Smooth muscle cell of bladder (primary cell): ENCODE measurements around the gene MAG. TPM values are rescaled to one million over a fixed set of nuclear protein-coding genes. Genes with fewer than 3 reads are reported as not detected.

Experiments used
- total RNA-seq: library from RNA; depleted of rRNA; stranded (reverse); fragments of >200 nt; gene quantifications from 2 replicates; pipeline ENCODE4 v1.2.3, GENCODE V29; 2014

The MAG gene
- total RNA-seq, result not detected in 2 replicates

GRCh38 chr19:35291916-35292315 lies at the start of gene MAG:
Gene MAG (plus strand): TSS chr19:35292161. CDS start chr19:35295409, 3,248 bp downstream.

GRCh38 chr19:35248310-35249145 lies 43.4 kb upstream of the MAG start, which contains the start of gene LSR:
Gene LSR (plus strand): TSS chr19:35249002. CDS start chr19:35249023, 21 bp downstream.

GRCh38 chr19:35268536-35269437 lies 23.2 kb upstream of the MAG start, which contains the start of gene USF2:
Gene USF2 (plus strand): TSS chr19:35268962. CDS start chr19:35269102, 140 bp downstream.

GRCh38 chr19:35328851-35329285 lies 36.9 kb downstream of the MAG start, which contains the start of gene CD22:
Gene CD22 (plus strand): TSS chr19:35329187. CDS start chr19:35332041, 2,854 bp downstream.

GRCh38 chr19:35347171-35347929 lies 55.4 kb downstream of the MAG start, which contains the start of gene FFAR1:
Gene FFAR1 (plus strand): TSS chr19:35347902. CDS start chr19:35351552, 3,650 bp downstream.

GRCh38 chr19:35357867-35358573 lies 66.1 kb downstream of the MAG start, which contains the start of gene FFAR3:
Gene FFAR3 (plus strand): TSS chr19:35358460. CDS start chr19:35358891, 431 bp downstream.

Other genes with a start within 250 kb of the MAG start
- 0.37 TPM in 1 of 2 replicates, not detected in the other for gene FXYD3, start 176.3 kb upstream of the MAG start, total RNA-seq
- gene LGI4, start 157.1 kb upstream of the MAG start, total RNA-seq, result 0.28 and 0.46 TPM in 2 replicates
- 2.4 and 2.6 TPM in 2 replicates for gene FXYD1, start 153.3 kb upstream of the MAG start, total RNA-seq
- gene FXYD7, start 148.9 kb upstream of the MAG start, total RNA-seq, result not detected in 2 replicates
- gene FXYD5, start 137.4 kb upstream of the MAG start, total RNA-seq, result 24.1 and 24.6 TPM in 2 replicates
- not detected in 2 replicates for gene FAM187B, start 63.4 kb upstream of the MAG start, total RNA-seq
- gene LSR, start 43.2 kb upstream of the MAG start, total RNA-seq, result 0.28 and 0.55 TPM in 2 replicates
- 37.0 and 55.7 TPM in 2 replicates for gene USF2, start 23.2 kb upstream of the MAG start, total RNA-seq
- under 0.01 TPM in 2 replicates for gene HAMP, start 9.6 kb upstream of the MAG start, total RNA-seq
- gene CD22, start 37.0 kb downstream of the MAG start, total RNA-seq, result 0.09 and 0.14 TPM in 2 replicates
- gene FFAR1, start 55.7 kb downstream of the MAG start, total RNA-seq, result not detected in 2 replicates
- 0.09 and 0.14 TPM in 2 replicates for gene FFAR3, start 66.3 kb downstream of the MAG start, total RNA-seq
- gene GPR42, start 78.9 kb downstream of the MAG start, total RNA-seq, result not detected in 2 replicates
- not detected in 2 replicates for gene FFAR2, start 156.1 kb downstream of the MAG start, total RNA-seq
- gene KRTDAP, start 198.3 kb downstream of the MAG start, total RNA-seq, result not detected in 2 replicates
- 4.0 and 18.3 TPM in 2 replicates for gene DMKN, start 221.5 kb downstream of the MAG start, total RNA-seq
- gene SBSN, start 236.2 kb downstream of the MAG start, total RNA-seq, result 2.1 and 9.3 TPM in 2 replicates
- gene GAPDHS, start 241.3 kb downstream of the MAG start, total RNA-seq, result not detected in 2 replicates